Esophagus (tissue), 2 donors: Measurements from ENCODE around the gene OR8U1. TPM values are rescaled to one million over a fixed set of nuclear protein-coding genes. Genes with fewer than 3 reads are reported as not detected.

Experiments
- H3K27ac ChIP-seq, 2 donors: one replicate each; pipeline ENCODE4 v1.5.1; 2013; ENCODE audit warnings: low read depth in 2 of 2, mild to moderate bottlenecking in 2 of 2, inconsistent platforms in 1 of 2, low read length in 1 of 2, moderate library complexity in 1 of 2
- H3K27me3 ChIP-seq, 2 donors: one replicate each; pipeline ENCODE4 v1.6.1; 2013; ENCODE audit warnings: low read length in 2 of 2, control low read depth in 1 of 2, mild to moderate bottlenecking in 1 of 2; ENCODE audit not compliant: insufficient read depth in 2 of 2, control insufficient read depth in 1 of 2
- H3K36me3 ChIP-seq, 2 donors: one replicate each; pipeline ENCODE4 v1.6.1; 2013; ENCODE audit warnings: low read length in 1 of 2; ENCODE audit not compliant: control insufficient read depth in 2 of 2, insufficient read depth in 2 of 2
- H3K4me1 ChIP-seq, 2 donors: one replicate each; pipeline ENCODE4 v1.6.1; 2013; ENCODE audit warnings: low read length in 1 of 2; ENCODE audit not compliant: control insufficient read depth in 2 of 2, insufficient read depth in 2 of 2
- H3K4me3 ChIP-seq, 2 donors: one replicate each; pipeline ENCODE4 v1.5.1; 2013; ENCODE audit warnings: low read length in 2 of 2, mild to moderate bottlenecking in 2 of 2, low read depth in 1 of 2, moderate library complexity in 1 of 2
- H3K9me3 ChIP-seq, 2 donors: one replicate each; pipeline ENCODE4 v1.6.1; 2013; ENCODE audit warnings: mild to moderate bottlenecking in 2 of 2, low read depth in 1 of 2, low read length in 1 of 2, moderate library complexity in 1 of 2; ENCODE audit not compliant: control insufficient read depth in 2 of 2, insufficient read depth in 1 of 2
- WGBS, 2 donors: extraction: QIAGEN DNeasy Blood & Tissue Kit; methylation state at CpG; one replicate each; pipeline ENCODE4 v1.1.7; 2013; 5-methylcytosine and 5-hydroxymethylcytosine counted together
- polyA plus RNA-seq, 2 donors: library from polyadenylated mRNA; stranded (reverse); fragments of 200-250 nt; gene quantifications; one replicate each; pipeline ENCODE4 v1.2.3, GENCODE V29; 2013
- donor health status: healthy with polysubstance abuse.
- donor health status: Bipolar disorder and iron deficiency.

Gene OR8U1
- polyA plus RNA-seq, 2 donors: not detected

GRCh38 chr11:56404393-56404792 lies 29.0 kb downstream of the OR8U1 start:
- no peak overlapping the region for H3K27ac ChIP-seq
- no peaks in the 10 kb centered on the region for H3K36me3 ChIP-seq
- H3K9me3 ChIP-seq: peaks cover 2 to 5% of the 10 kb centered on the region in 2 donors
- H3K4me1 ChIP-seq: no peaks in the 10 kb centered on the region
- H3K4me3 ChIP-seq: no peak overlapping the region
- no peaks in the 10 kb centered on the region for H3K27me3 ChIP-seq
- WGBS, 2 donors: 79 to 88% methylated on average over 2 of the region's 2 CpGs

DNA sequence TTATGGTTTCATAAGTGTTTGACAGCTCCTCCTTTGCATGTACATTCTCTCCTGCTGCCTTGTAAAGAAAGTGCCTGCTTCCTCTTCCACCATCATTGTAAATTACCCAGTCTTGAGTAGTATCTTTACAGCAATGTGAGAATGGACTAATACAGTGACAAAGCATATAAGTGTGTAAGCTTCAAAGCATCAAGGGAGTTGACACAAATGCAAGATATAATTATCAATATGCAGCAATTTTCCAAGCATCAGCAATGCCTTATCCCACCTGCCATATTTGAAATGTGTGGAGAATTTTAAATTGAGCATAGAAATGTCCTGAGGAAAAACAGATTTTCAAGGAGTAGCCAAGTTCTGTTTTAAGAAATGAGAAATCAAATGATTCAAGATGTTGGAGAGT lies 35.4 kb downstream of the OR8U1 start:
- H3K36me3 ChIP-seq: no peaks in the 10 kb centered on the region
- no peaks in the 10 kb centered on the region for H3K9me3 ChIP-seq
- no peaks in the 10 kb centered on the region for H3K4me1 ChIP-seq
- no peak overlapping the region for H3K4me3 ChIP-seq
- no peak overlapping the region for H3K27ac ChIP-seq
- H3K27me3 ChIP-seq: no peaks in the 10 kb centered on the region

- Histone ChIP-seq H3K9me3 (no peaks in the 10 kb centered on the region), H3K4me3 (no peak within 1 kb of the TSS), H3K4me1 (no peaks in the 10 kb centered on the region), H3K27ac (no peak within 1 kb of the TSS), H3K27me3 (no peaks in the 10 kb centered on the region), H3K36me3 (no peaks in the 10 kb centered on the region)
- 77 to 87% methylated on average over 1 of the region's 1 CpG for WGBS, 2 donors
Measured at GRCh38 chr11:56412396-56412795, 37.0 kb downstream of the OR8U1 start, which contains the start of gene OR5AL1. TSS of gene OR5AL1 (plus strand) at chr11:56412696.

Other genes with a start within 250 kb of the OR8U1 start
- gene OR8J3, start 235.4 kb upstream of the OR8U1 start, polyA plus RNA-seq: not detected
- not detected for gene OR8K5, start 215.3 kb upstream of the OR8U1 start, polyA plus RNA-seq
- gene OR5J2, start 199.0 kb upstream of the OR8U1 start, polyA plus RNA-seq: not detected
- not detected for gene OR5T2, start 141.4 kb upstream of the OR8U1 start, polyA plus RNA-seq
- gene OR5T3, start 123.4 kb upstream of the OR8U1 start, polyA plus RNA-seq: not detected
- gene OR5T1, start 101.5 kb upstream of the OR8U1 start, polyA plus RNA-seq: not detected
- not detected for gene OR8H1, start 83.4 kb upstream of the OR8U1 start, polyA plus RNA-seq
- gene OR8K3, start 60.5 kb upstream of the OR8U1 start, polyA plus RNA-seq: not detected
- not detected for gene OR8K1, start 29.6 kb upstream of the OR8U1 start, polyA plus RNA-seq
- not detected for gene OR8J1, start 21.3 kb upstream of the OR8U1 start, polyA plus RNA-seq
- gene OR5AL1, start 37.1 kb downstream of the OR8U1 start, polyA plus RNA-seq: not detected
- gene OR5M3, start 97.7 kb downstream of the OR8U1 start, polyA plus RNA-seq: not detected
- not detected for gene OR5M8, start 115.7 kb downstream of the OR8U1 start, polyA plus RNA-seq
- gene OR5M11, start 167.6 kb downstream of the OR8U1 start, polyA plus RNA-seq: not detected
- gene OR5M10, start 202.1 kb downstream of the OR8U1 start, polyA plus RNA-seq: not detected
- not detected for gene OR5M1, start 239.2 kb downstream of the OR8U1 start, polyA plus RNA-seq